Posterior vena cava (tissue), 2 donors: Measurements from ENCODE around the gene TOGARAM2. TPM values are rescaled to one million over a fixed set of nuclear protein-coding genes. Genes with fewer than 3 reads are reported as not detected.

Experiments
- DNase-seq: peaks from one replicate; pipeline ENCODE4 v3.0.0-alpha.2; 2020; ENCODE audit warnings: low spot score
- intact Hi-C, 2 donors: fragments of 100-400 bp; cut with DNase I; formaldehyde crosslinking; loops; one replicate each; pipeline versions ENCODE4 v1.14.1 to v1.14.2; 2022 to 2023
- total RNA-seq, 2 donors: library from RNA; stranded (reverse); fragmentation: NEBNext Ultra II Directional; extraction: Animal tissue kit (Norgen Biotek cat#: 25700); gene quantifications; one replicate each; pipeline ENCODE4 v1.2.1, GENCODE V29; 2021
- donor health status: DM: yes; HTN: yes; CAD: no.
- donor health status: DM: yes; HTN: yes; CAD: no.

TOGARAM2 gene
- total RNA-seq, 2 donors from 2014 or later, result 0.52 to 0.60 TPM

- intact Hi-C loops, result no loop called here
- no peak for DNase-seq
These were observed 83.2 kb downstream of the TOGARAM2 start for GRCh38 chr2:29064346-29064715.

- intact Hi-C loops, result no loop called here
- no peak for DNase-seq
These were observed 83.6 kb downstream of the TOGARAM2 start for GRCh38 chr2:29064746-29065067.

- intact Hi-C loops, result no loop called here
- no peak for DNase-seq
These were observed 84.1 kb downstream of the TOGARAM2 start for GRCh38 chr2:29065068-29065811.

- intact Hi-C loops, result no loop called here
- DNase-seq, result no peak
These were observed 85.3 kb downstream of the TOGARAM2 start for GRCh38 chr2:29066271-29066860.

- intact Hi-C loops, result no loop called here
- no peak for DNase-seq
These were observed 86.0 kb downstream of the TOGARAM2 start for GRCh38 chr2:29066997-29067605.

- no peak for DNase-seq
- intact Hi-C loops, result no loop called here
These were observed 87.4 kb downstream of the TOGARAM2 start for GRCh38 chr2:29068513-29068912.

- no peak for DNase-seq
- intact Hi-C loops, result no loop called here
These were observed 89.4 kb downstream of the TOGARAM2 start for GRCh38 chr2:29070526-29070925.

GRCh38 chr2:29071032-29071975 lies 90.2 kb downstream of the TOGARAM2 start:
- intact Hi-C loops, result no loop called here

GRCh38 chr2:29072251-29072650 lies 91.2 kb downstream of the TOGARAM2 start:
- DNase-seq, result no peak
- intact Hi-C loops, result no loop called here

More at GRCh38 chr2:29071032-29071975, 90.2 kb downstream of the TOGARAM2 start:
- DNase-seq, result no peak

GRCh38 chr2:29072971-29073725 lies 92.0 kb downstream of the TOGARAM2 start:
- intact Hi-C loops, result no loop called here

GRCh38 chr2:29073933-29074332 lies 92.8 kb downstream of the TOGARAM2 start:
- DNase-seq, result no peak
- intact Hi-C loops, result loop anchor here in 1 of 2 donors (1.0 kb wide), 1 partner anchor 23 kb away; no protein-coding TSS in a partner anchor

More at GRCh38 chr2:29072971-29073725, 92.0 kb downstream of the TOGARAM2 start:
- no peak for DNase-seq

- no peak for DNase-seq
- intact Hi-C loops, result loop anchor here in 1 of 2 donors (1.0 kb wide), 1 partner anchor 23 kb away; no protein-coding TSS in a partner anchor
These were observed 93.3 kb downstream of the TOGARAM2 start, which contains the start of gene PCARE for GRCh38 chr2:29074411-29074810. Gene PCARE, minus strand, starts transcription at chr2:29074523. Its CDS starts 262 bp downstream, at chr2:29074261.

- no peak for DNase-seq
- intact Hi-C loops, result no loop called here
These were observed 95.0 kb downstream of the TOGARAM2 start for GRCh38 chr2:29075894-29076705.

- intact Hi-C loops, result no loop called here
- DNase-seq, result no peak
These were observed 98.8 kb downstream of the TOGARAM2 start for GRCh38 chr2:29079887-29080286.

- intact Hi-C loops, result no loop called here
- DNase-seq, result no peak
These were observed 100.0 kb downstream of the TOGARAM2 start for GRCh38 chr2:29080886-29081743.

- intact Hi-C loops, result no loop called here
- DNase-seq, result no peak
These were observed 101.9 kb downstream of the TOGARAM2 start for GRCh38 chr2:29082804-29083495.
